Choroid plexus epithelial cell (primary cell): ENCODE measurements around the gene RINT1.

Experiments used
- DNase-seq: peaks from one replicate; pipeline ENCODE4 v3.0.0-alpha.2; 2010; ENCODE audit warnings: low read depth
- H3K4me3 ChIP-seq: 2 replicates; pipeline ENCODE4 v1.5.1; 2011; ENCODE audit warnings: low read depth, mild to moderate bottlenecking, control low read depth, low read length, moderate library complexity
- CTCF ChIP-seq: conservative IDR thresholded peaks from 2 replicates; pipeline ENCODE4 v1.5.1; 2011; ENCODE audit warnings: low read depth, mild to moderate bottlenecking, control low read depth, inconsistent platforms, low read length, moderate library complexity

RINT1 gene

GRCh38 chr7:105613611-105614330 is 81.8 kb downstream of the RINT1 start:
- no peak for DNase-seq
- no peak for TF ChIP-seq CTCF
- H3K4me3 ChIP-seq, result no peak overlapping the region

- TF ChIP-seq CTCF, result no peak
- H3K4me3 ChIP-seq, result no peak overlapping the region
- DNase-seq, result no peak
These were observed 82.4 kb downstream of the RINT1 start for GRCh38 chr7:105614341-105614840.
